Heart left ventricle (tissue), 16 donors: ENCODE results near the gene STK33. TPM values are rescaled to one million over a fixed set of nuclear protein-coding genes. Genes with fewer than 3 reads are reported as not detected.

Experiments
- ATAC-seq, 4 donors: fragments of 200-7000 bp; cut with Tn5 transposase; one replicate each; pipeline ENCODE4 v1.9.1; 2020 to 2022; ENCODE audit warnings: moderate library complexity in 4 of 4, mild to moderate bottlenecking in 3 of 4, moderate number of reproducible peaks in 1 of 4
- DNase-seq, 5 donors: peaks; one replicate each; pipeline ENCODE4 v3.0.0-alpha.2; 2020
- H3K27ac ChIP-seq, 12 donors: fragments of 200-600 bp; sonication (generic) in 4 of 12; one replicate each; pipeline versions ENCODE4 v1.5.0 to v1.8.0; 2016 to 2022; ENCODE audit warnings: mild to moderate bottlenecking in 2 of 12
- H3K27me3 ChIP-seq, 9 donors: fragments of 200-600 bp; sonication (generic) in 2 of 9; one replicate each; pipeline versions ENCODE4 v1.5.1 to v1.8.0; 2016 to 2022; ENCODE audit warnings: mild to moderate bottlenecking in 3 of 9
- H3K36me3 ChIP-seq, 9 donors: fragments of 200-600 bp; sonication (generic) in 2 of 9; one replicate each; pipeline versions ENCODE4 v1.5.0 to v1.8.0; 2018 to 2022; ENCODE audit warnings: mild to moderate bottlenecking in 2 of 9
- H3K4me1 ChIP-seq, 12 donors: fragments of 200-600 bp; sonication (generic) in 4 of 12; one replicate each; pipeline versions ENCODE4 v1.5.0 to v1.8.0; 2016 to 2022; ENCODE audit warnings: mild to moderate bottlenecking in 3 of 12
- H3K4me3 ChIP-seq, 12 donors: fragments of 200-600 bp; sonication (generic) in 4 of 12; one replicate each; pipeline versions ENCODE4 v1.5.0 to v1.8.0; 2017 to 2022; ENCODE audit warnings: mild to moderate bottlenecking in 9 of 12, moderate library complexity in 4 of 12
- H3K9me3 ChIP-seq, 12 donors: fragments of 200-600 bp; sonication (generic) in 4 of 12; one replicate each; pipeline versions ENCODE4 v1.5.0 to v1.8.0; 2016 to 2022; ENCODE audit warnings: mild to moderate bottlenecking in 1 of 12
- POLR2A ChIP-seq, 2 donors: fragments of 450-650 bp; IDR thresholded peaks; one replicate each; pipeline ENCODE4 v1.6.1; 2017; ENCODE audit warnings: antibody characterized with exemption in 2 of 2, mild to moderate bottlenecking in 2 of 2, moderate library complexity in 2 of 2
- WGBS, 4 donors: extraction: QIAGEN DNeasy Blood & Tissue Kit in 2 of 4; methylation state at CpG; one replicate each; pipeline versions ENCODE4 v1.1.5 to v1.1.7; 2013 to 2018; 5-methylcytosine and 5-hydroxymethylcytosine counted together
- intact Hi-C, 10 donors: fragments of 100-400 bp; cut with DNase I; formaldehyde crosslinking; loops; one replicate each; pipeline versions ENCODE4 v1.11.1 to v1.14.2; 2022
- polyA plus RNA-seq, 2 donors: library from polyadenylated mRNA; stranded (reverse); fragments of 200-250 nt; gene quantifications; one replicate each; pipeline ENCODE4 v1.2.3, GENCODE V29; 2013
- total RNA-seq, 9 donors: library from RNA; depleted of rRNA in 2 of 9; stranded (reverse); fragments of >200 nt in 2 of 9; fragmentation: NEBNext Ultra II Directional in 3 of 9; extraction: Animal tissue kit (Norgen Biotek cat#: 25700) in 3 of 9; gene quantifications; one replicate each; pipeline versions ENCODE4 v1.1.0 to v1.2.4, GENCODE V29; 2016 to 2023
- TF ChIP-seq, protein P1 (sequence below), 12 donors: fragments of 200-600 bp; sonication (generic) in 4 of 12; IDR thresholded peaks; one replicate each; pipeline versions ENCODE4 v1.5.0 to v1.8.0; 2018 to 2022; ENCODE audit warnings: antibody characterized with exemption in 12 of 12, mild to moderate bottlenecking in 5 of 12
- donor health status: ischemic (EF 13 %, LVEDD 7.1; RV severe dilation, severe dysfunction).
- donor health status: healthy with polysubstance abuse.
- donor health status: DM: no; HTN: yes; CAD: no.
- donor health status: DM: no; HTN: no; CAD: no.
- donor health status: ischemic (EF 25% LVEDD 6.9; RV normal size, moderate dysfunction).
- donor health status: ischemic (EF 25% LVEDD 5.7; RV mildly dilated, moderate dysfunction).
- donor health status: healthy.
- donor health status: DM: yes; HTN: yes; CAD: no.
- donor health status: ischemic (EF 35%, LVEDD 5.7; RV mildly dilated, moderate dysfunction).
- donor health status: nonischemic (EF 11% LVEDD 7.7; RV severe dilation, severe dysfunction).
- donor health status: DM: yes; HTN: yes; CAD: no.
- donor health status: PGD.
- donor health status: ischemic (EF 29% LVEDD 5.4; RV normal size, mild dysfunction).
- donor health status: nonischemic (EF 23%, LVEDD 6.1; RV moderate dilation, normal function).

Gene STK33
- total and polyA plus RNA-seq, 11 donors = 9.9 to 41.5 (median 25.3) TPM

DNA sequence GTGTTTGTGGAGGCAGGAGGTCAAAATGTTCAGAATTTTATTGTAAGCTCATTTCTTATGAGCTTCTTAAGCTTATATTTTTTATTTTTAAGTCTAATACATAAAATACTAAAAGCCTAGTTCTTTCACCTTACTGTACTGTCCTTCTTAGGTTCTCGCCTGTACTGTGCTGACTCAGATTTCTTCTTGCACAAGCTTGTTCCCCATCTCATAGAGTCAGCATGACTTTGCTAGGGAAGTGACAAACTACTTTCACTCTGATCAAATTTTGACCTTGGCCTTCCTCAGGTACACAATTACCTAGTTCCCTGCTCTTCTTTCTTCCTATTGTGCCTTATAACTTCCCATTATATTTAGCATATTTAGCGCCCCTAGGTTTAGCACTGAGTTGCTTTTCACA, 81.5 kb downstream of the STK33 start:
- no peak overlapping the region for H3K27ac ChIP-seq
- ATAC-seq (no peak), DNase-seq (no peak)
- H3K4me1 ChIP-seq = no peaks in the 10 kb centered on the region
- H3K27me3 ChIP-seq = peaks cover 0 to 4% (median 0%) of the 10 kb centered on the region in 9 donors
- peaks cover 0 to 18% (median 0%) of the 10 kb centered on the region in 12 donors for H3K9me3 ChIP-seq
- H3K36me3 ChIP-seq = no peaks in the 10 kb centered on the region
- WGBS, 4 donors = 83 to 95% (median 90%) methylated on average over 2 of the region's 2 CpGs
- intact Hi-C loops = no loop called here
- no peak overlapping the region for H3K4me3 ChIP-seq
- TF ChIP-seq POLR2A (IDR thresholded peaks at IDR 0.05) = no peak
- TF ChIP-seq, protein P1, sequence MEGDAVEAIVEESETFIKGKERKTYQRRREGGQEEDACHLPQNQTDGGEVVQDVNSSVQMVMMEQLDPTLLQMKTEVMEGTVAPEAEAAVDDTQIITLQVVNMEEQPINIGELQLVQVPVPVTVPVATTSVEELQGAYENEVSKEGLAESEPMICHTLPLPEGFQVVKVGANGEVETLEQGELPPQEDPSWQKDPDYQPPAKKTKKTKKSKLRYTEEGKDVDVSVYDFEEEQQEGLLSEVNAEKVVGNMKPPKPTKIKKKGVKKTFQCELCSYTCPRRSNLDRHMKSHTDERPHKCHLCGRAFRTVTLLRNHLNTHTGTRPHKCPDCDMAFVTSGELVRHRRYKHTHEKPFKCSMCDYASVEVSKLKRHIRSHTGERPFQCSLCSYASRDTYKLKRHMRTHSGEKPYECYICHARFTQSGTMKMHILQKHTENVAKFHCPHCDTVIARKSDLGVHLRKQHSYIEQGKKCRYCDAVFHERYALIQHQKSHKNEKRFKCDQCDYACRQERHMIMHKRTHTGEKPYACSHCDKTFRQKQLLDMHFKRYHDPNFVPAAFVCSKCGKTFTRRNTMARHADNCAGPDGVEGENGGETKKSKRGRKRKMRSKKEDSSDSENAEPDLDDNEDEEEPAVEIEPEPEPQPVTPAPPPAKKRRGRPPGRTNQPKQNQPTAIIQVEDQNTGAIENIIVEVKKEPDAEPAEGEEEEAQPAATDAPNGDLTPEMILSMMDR (IDR thresholded peaks at IDR 0.05) = no peak

DNA sequence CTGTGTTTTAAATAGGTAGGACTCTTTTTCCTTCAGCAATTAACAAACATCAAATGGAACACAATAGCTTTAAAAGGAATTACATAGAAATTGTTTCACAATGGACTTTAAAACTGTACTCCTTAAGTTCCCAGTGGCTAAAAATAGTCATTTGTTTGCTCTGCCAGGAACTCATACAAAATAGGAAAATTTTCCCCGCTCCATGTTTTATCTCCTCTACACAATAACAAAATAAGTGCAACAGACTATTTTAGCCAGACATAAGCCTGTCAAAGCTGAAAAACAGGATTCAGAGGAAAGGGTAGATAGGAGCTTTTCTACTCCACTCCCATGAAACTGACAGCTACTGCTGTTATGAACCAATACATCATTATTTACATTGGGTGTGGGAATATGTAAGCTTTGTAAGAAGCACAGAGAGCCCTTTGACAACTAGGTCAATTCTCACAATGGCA, 90.1 kb downstream of the STK33 start:
- H3K9me3 ChIP-seq = peaks cover 0 to 8% (median 0%) of the 10 kb centered on the region in 12 donors
- TF ChIP-seq, protein P1 (IDR thresholded peaks at IDR 0.05) = no peak
- TF ChIP-seq POLR2A (IDR thresholded peaks at IDR 0.05) = no peak
- peaks cover 0 to 12% (median 3%) of the 10 kb centered on the region in 12 donors for H3K4me1 ChIP-seq
- intact Hi-C loops = no loop called here
- no peaks in the 10 kb centered on the region for H3K36me3 ChIP-seq
- H3K4me3 ChIP-seq = no peak overlapping the region
- WGBS, 4 donors = 0 to 22% (median 10%) methylated on average over 1 of the region's 1 CpG
- no peaks in the 10 kb centered on the region for H3K27me3 ChIP-seq
- peak in 2 of 4 donors; percentile 24 to 36 for ATAC-seq
- no peak for DNase-seq
- H3K27ac ChIP-seq = peak overlapping the region in 3 of 12 donors; percentile 18 to 39 (median 19)

DNA sequence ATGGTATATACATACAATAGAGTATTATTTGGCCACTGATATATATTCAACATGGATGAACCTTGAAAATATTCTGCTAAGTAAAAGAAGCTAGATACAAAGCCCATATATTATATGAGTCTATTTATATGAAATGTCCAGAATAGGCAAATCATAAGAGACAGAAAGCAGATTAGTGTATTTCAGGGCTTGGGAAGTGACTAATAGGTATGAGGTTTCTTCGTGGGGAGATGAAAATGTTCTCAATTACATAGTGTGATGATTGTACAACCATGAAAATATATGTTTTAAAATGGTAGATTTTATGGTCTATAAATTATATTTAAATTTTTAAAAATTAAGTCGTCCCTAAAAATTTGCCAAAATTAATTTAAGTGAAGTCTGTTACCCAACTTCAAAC, 92.2 kb downstream of the STK33 start:
- Histone ChIP-seq H3K27me3 (no peaks in the 10 kb centered on the region), H3K36me3 (no peaks in the 10 kb centered on the region), H3K27ac (no peak overlapping the region), H3K4me1 (peaks cover 0 to 12% (median 3%) of the 10 kb centered on the region in 12 donors), H3K9me3 (peaks cover 0 to 19% (median 0%) of the 10 kb centered on the region in 12 donors), H3K4me3 (no peak overlapping the region)
- 85 to 89% (median 87%) methylated on average over 2 of the region's 2 CpGs for WGBS, 4 donors
- intact Hi-C loops = no loop called here
- ATAC-seq (no peak), DNase-seq (no peak)
- TF ChIP-seq, protein P1 (IDR thresholded peaks at IDR 0.05) = no peak
- TF ChIP-seq POLR2A (IDR thresholded peaks at IDR 0.05) = no peak

DNA sequence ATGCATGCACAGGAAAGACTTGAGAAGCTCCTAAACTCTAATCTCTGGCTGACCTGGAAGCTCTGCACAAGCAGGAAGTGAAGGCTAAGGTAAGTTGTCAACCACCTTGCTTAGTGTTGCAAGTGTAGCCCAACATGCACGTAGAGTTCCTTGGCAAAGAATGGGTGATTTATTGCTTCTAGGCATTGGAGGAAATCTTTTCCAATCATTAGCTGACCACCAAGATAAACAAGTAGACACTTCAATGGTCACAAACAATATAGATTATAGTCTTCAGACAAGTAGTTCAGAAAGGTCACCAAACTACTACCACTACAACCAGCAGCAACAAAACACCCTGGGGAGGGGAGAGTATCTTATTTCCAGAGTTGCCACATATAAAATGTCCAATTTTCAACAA, 105.6 kb downstream of the STK33 start:
- intact Hi-C loops = no loop called here
- TF ChIP-seq, protein P1 (IDR thresholded peaks at IDR 0.05) = no peak
- DNase-seq = no peak
- Histone ChIP-seq H3K27ac (no peak overlapping the region), H3K36me3 (no peaks in the 10 kb centered on the region), H3K4me1 (peaks cover 0 to 4% (median 0%) of the 10 kb centered on the region in 12 donors), H3K9me3 (peaks cover 0 to 10% (median 0%) of the 10 kb centered on the region in 12 donors), H3K27me3 (no peaks in the 10 kb centered on the region), H3K4me3 (no peak overlapping the region)
- ATAC-seq = no peak
- WGBS, 4 donors = 68 to 92% (median 79%) methylated on average over 1 of the region's 1 CpG
